Stimulated activated naive B cell treated with anti-CD40 and anti-IgM and Interleukin-4, amounts not matched to agents 10 μg/mL and 1 μg/mL and 100 μg/mL, for 72 hours (primary cell): ENCODE results near the gene NFIC.
A peak's percentile ranks its signal among the peaks of the same experiment; 100 is the strongest.

ENCODE experiments used
- ATAC-seq, 2 donors: fragments of 150-1000 bp; cut with Tn5 transposase; replicated peaks; 2 replicates each; pipeline ENCODE4 v1.10.0; 2021; ENCODE audit warnings: moderate library complexity in 1 of 2
- DNase-seq: peaks from one replicate; pipeline ENCODE4 v3.0.0; 2021
- H3K27ac Mint-ChIP-seq: one replicate; pipeline ENCODE4 v1.8.0; 2022; ENCODE audit warnings: mild to moderate bottlenecking, mixed read lengths
- H3K27me3 Mint-ChIP-seq, 2 donors: one replicate each; pipeline ENCODE4 v1.8.0; 2022; ENCODE audit warnings: mixed read lengths in 2 of 2
- H3K36me3 Mint-ChIP-seq, 2 donors: one replicate each; pipeline ENCODE4 v1.8.0; 2022; ENCODE audit warnings: mixed read lengths in 2 of 2, mild to moderate bottlenecking in 1 of 2
- H3K4me1 Mint-ChIP-seq, 2 donors: one replicate each; pipeline ENCODE4 v1.8.0; 2022; ENCODE audit warnings: mixed read lengths in 2 of 2, mild to moderate bottlenecking in 1 of 2
- H3K4me3 Mint-ChIP-seq, 2 donors: one replicate each; pipeline ENCODE4 v1.8.0; 2022; ENCODE audit warnings: mild to moderate bottlenecking in 2 of 2, mixed read lengths in 2 of 2, moderate library complexity in 1 of 2
- H3K9me3 Mint-ChIP-seq, 2 donors: one replicate each; pipeline ENCODE4 v1.8.0; 2022; ENCODE audit warnings: mixed read lengths in 2 of 2, mild to moderate bottlenecking in 1 of 2

Gene NFIC

GRCh38 chr19:3478409-3479176, 112.2 kb downstream of the NFIC start:
- H3K27ac Mint-ChIP-seq = no peak overlapping the region
- H3K27me3 Mint-ChIP-seq = peaks cover 15 to 25% of the 10 kb centered on the region in 2 donors
- peak overlapping the region; percentile 62 to 65 for H3K4me3 Mint-ChIP-seq
- DNase-seq (no peak), ATAC-seq (peak in 1 of 2 donors; percentile 19)
- H3K4me1 Mint-ChIP-seq = peaks cover 17 to 24% of the 10 kb centered on the region in 2 donors
- peaks cover 2 to 4% of the 10 kb centered on the region in 2 donors for H3K9me3 Mint-ChIP-seq
- H3K36me3 Mint-ChIP-seq = no peaks in the 10 kb centered on the region

DNA sequence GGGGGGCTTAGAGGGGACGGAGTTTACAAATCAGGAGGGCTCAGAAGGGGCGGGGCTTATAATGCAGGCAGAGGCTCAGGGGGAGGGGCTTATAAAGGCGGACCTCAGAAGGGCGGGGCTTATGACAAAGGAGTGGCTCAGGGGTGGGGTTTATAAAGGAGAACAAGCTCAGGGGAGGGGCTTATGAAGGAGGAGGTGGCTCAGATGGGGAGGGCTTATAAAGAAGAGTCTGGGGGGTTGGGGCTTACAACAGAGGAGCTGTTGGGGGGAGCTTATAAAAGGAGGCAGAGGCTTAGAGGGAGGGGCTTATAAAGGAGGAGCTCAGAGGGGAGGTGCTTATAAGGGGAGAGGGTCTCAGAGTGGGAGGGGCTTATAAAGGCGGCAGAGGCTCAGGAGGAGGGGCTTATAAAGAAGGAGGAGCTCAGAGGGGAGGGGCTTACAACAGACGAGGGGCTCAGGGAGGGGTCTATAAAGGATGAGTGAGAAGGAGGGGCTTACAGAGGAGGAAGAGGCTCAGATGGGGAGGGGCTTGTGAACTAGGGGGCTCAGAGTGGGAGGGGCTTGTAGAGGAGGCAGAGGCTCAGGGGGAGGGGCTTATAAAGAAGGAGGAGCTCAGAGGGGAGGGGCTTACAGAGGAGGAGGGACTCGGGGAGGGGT, 112.9 kb downstream of the NFIC start:
- peaks cover 17 to 24% of the 10 kb centered on the region in 2 donors for H3K4me1 Mint-ChIP-seq
- H3K9me3 Mint-ChIP-seq = peaks cover 2 to 4% of the 10 kb centered on the region in 2 donors
- peaks cover 15 to 22% of the 10 kb centered on the region in 2 donors for H3K27me3 Mint-ChIP-seq
- peak; percentile 35 for DNase-seq
- peak overlapping the region in 1 of 2 donors; percentile 62 for H3K4me3 Mint-ChIP-seq
- H3K36me3 Mint-ChIP-seq = no peaks in the 10 kb centered on the region
- ATAC-seq = peak; percentile 67 to 74
- no peak overlapping the region for H3K27ac Mint-ChIP-seq

DNA sequence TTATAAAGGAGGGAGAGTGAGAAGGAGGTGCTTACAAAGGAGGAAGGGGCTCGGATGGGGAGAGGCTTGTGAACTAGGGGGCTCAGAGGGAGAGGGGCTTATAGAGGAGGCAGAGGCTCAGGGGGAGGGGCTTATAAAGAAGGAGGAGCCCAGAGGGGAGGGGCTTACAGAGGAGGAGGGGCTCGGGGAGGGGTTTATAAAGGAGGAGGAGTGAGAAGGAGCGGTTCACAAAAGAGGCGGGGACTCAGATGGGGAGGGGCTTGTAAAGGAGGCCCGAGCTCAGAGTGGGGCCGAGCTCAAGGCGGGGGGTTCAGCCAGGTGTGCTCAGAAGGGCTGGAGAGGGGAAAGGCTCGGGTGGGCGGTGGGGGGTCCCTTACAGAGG, 113.4 kb downstream of the NFIC start:
- H3K9me3 Mint-ChIP-seq = peaks cover 2 to 4% of the 10 kb centered on the region in 2 donors
- H3K4me3 Mint-ChIP-seq = no peak overlapping the region
- peak in 1 of 2 donors; percentile 43 for ATAC-seq
- DNase-seq = no peak
- no peaks in the 10 kb centered on the region for H3K36me3 Mint-ChIP-seq
- H3K27ac Mint-ChIP-seq = no peak overlapping the region
- peaks cover 15 to 22% of the 10 kb centered on the region in 2 donors for H3K27me3 Mint-ChIP-seq
- H3K4me1 Mint-ChIP-seq = peaks cover 17 to 24% of the 10 kb centered on the region in 2 donors

DNA sequence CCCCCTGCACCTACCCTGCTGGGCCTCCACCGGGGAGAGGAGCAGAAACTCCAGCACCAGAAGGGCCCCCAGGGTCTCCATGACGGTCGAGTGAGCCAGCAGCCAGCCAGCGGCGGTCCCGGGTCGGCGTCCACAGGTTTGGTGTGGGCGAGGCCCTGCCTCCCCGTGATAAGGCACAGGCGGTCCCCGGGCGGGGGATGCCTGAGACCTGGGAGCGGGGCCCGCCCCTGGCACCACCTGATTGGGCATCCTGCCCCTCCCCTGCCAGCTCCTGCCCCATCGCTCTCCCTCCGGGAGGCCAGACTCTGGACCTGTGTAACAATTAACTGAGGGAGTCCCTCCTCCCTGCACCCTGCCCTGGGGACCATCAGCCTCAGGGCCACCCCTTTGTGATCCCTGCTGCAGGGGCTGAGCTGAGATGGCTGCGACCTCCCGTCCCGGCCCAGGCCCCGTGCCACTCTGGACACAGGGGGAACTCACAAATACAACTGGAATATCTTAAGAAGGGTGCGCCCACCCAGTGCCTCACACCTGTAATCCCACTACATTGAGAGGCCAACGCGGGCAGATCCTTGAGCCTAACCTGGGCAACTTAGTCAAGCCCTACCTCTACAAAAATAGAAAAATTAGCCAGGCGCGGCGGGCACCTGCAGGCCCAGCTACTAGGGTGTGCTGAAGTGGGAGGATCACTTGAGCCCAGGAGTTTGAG, 114.2 kb downstream of the NFIC start, which contains the start of gene SMIM24:
Gene SMIM24 (minus strand): TSS at position 143 of the 709 bp plus-strand sequence. CDS start 62 bp downstream, at position 81.
- peaks cover 15 to 22% of the 10 kb centered on the region in 2 donors for H3K27me3 Mint-ChIP-seq
- DNase-seq (no peak), ATAC-seq (no peak)
- peak within 1 kb of the TSS; percentile 31 to 40 for H3K4me3 Mint-ChIP-seq
- H3K4me1 Mint-ChIP-seq = peaks cover 17 to 24% of the 10 kb centered on the region in 2 donors
- no peaks in the 10 kb centered on the region for H3K36me3 Mint-ChIP-seq
- no peak within 1 kb of the TSS for H3K27ac Mint-ChIP-seq
- peaks cover 2 to 4% of the 10 kb centered on the region in 2 donors for H3K9me3 Mint-ChIP-seq

GRCh38 chr19:3481241-3482090, 115.1 kb downstream of the NFIC start:
- Mint-ChIP-seq H3K4me3 (no peak overlapping the region), H3K9me3 (peaks cover 2 to 4% of the 10 kb centered on the region in 2 donors), H3K36me3 (no peaks in the 10 kb centered on the region), H3K4me1 (peaks cover 17 to 24% of the 10 kb centered on the region in 2 donors), H3K27ac (no peak overlapping the region), H3K27me3 (peaks cover 15 to 22% of the 10 kb centered on the region in 2 donors)
- DNase-seq (no peak), ATAC-seq (no peak)

DNA sequence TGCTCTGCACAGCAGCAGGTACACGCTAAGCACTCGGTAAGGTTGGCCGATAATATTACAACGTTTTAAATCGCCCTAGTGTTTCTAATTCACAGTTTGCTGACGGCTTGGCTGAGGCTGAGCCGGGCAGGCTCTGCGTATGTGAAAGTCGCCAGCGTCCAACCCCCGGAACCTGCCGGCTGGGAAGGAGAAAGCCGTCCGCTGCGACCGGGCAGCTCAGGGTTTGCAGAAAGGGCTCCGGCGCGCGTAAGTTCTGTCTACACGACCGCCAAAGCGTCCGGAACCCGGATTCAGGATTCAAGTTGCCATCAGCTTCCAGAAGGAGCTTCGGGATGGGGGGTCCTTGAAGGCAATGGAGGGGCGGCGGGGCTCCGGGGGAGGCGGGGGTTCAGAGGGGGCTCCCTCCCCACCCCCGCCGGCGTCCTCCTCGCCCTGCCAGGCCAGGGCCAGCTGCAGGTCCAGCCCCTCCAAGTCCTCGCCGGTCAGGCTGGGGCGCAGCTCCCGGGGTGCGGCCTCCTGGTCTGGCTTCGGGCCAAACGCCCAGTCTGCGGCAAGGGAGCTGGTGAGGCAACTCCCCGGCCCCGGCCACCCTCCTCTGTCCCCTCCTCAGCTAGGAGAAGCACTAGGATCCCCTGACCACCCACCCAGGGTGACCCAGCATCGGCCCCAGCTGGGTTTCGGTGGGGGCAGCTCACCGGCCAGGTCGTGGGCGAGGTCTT, 116.3 kb downstream of the NFIC start:
- Mint-ChIP-seq H3K36me3 (peaks cover 6 to 9% of the 10 kb centered on the region in 2 donors), H3K27me3 (peaks cover 15 to 16% of the 10 kb centered on the region in 2 donors), H3K4me1 (peaks cover 17 to 24% of the 10 kb centered on the region in 2 donors), H3K27ac (no peak overlapping the region), H3K9me3 (peaks cover 2 to 4% of the 10 kb centered on the region in 2 donors), H3K4me3 (no peak overlapping the region)
- DNase-seq (no peak), ATAC-seq (no peak)

- no peak within 1 kb of the TSS for H3K27ac Mint-ChIP-seq
- peaks cover 2 to 4% of the 10 kb centered on the region in 2 donors for H3K9me3 Mint-ChIP-seq
- peaks cover 10% of the 10 kb centered on the region in 2 donors for H3K27me3 Mint-ChIP-seq
- ATAC-seq = no peak
- no peak within 1 kb of the TSS for H3K4me3 Mint-ChIP-seq
- H3K4me1 Mint-ChIP-seq = peaks cover 14 to 19% of the 10 kb centered on the region in 2 donors
- peaks cover 10 to 12% of the 10 kb centered on the region in 2 donors for H3K36me3 Mint-ChIP-seq
- no peak for DNase-seq
Measured at GRCh38 chr19:3483226-3483628, 116.8 kb downstream of the NFIC start, which contains the start of gene SMIM44. Gene SMIM44, minus strand, starts transcription at chr19:3483441. Its CDS starts 38 bp downstream, at chr19:3483403.

DNA sequence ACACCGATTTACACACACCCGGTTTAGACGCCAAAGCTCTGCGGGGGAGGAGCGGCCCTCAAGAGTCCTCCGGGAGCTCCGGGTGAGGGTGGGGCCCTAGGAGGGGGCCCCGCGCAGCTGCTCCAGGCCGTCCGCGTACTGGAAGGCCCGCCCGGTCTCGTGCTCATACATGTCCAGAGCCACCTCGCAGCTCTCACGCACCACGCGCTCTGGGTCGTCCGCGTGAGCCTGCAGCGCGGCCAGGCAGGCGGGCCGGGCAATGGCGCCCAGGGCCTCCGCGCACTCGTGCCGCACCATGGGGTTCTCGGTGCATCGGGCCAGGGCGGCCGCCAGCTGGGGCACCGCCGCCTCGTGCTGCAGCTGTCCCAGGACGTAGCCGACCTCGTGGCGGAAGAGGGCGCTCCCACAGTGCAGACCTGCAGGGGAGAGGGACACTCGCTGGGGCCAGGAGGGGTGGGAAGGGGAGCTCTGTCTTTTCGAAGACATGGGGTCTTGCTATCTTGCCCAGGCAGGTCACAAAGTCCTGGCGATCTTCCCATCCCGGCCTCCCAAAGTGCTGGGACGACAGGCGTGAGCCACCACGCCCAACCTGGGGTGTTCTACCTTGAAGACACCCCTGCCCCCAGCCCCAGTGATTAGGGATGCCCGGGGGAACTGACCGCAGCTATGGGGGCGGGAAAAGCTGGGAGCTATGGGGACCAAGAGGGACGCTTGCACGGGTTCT, 125.2 kb downstream of the NFIC start:
- H3K27me3 Mint-ChIP-seq = no peaks in the 10 kb centered on the region
- H3K4me1 Mint-ChIP-seq = no peaks in the 10 kb centered on the region
- no peaks in the 10 kb centered on the region for H3K9me3 Mint-ChIP-seq
- no peak overlapping the region for H3K27ac Mint-ChIP-seq
- DNase-seq (no peak), ATAC-seq (no peak)
- H3K4me3 Mint-ChIP-seq = no peak overlapping the region
- H3K36me3 Mint-ChIP-seq = peaks cover 46 to 55% of the 10 kb centered on the region in 2 donors

DNA sequence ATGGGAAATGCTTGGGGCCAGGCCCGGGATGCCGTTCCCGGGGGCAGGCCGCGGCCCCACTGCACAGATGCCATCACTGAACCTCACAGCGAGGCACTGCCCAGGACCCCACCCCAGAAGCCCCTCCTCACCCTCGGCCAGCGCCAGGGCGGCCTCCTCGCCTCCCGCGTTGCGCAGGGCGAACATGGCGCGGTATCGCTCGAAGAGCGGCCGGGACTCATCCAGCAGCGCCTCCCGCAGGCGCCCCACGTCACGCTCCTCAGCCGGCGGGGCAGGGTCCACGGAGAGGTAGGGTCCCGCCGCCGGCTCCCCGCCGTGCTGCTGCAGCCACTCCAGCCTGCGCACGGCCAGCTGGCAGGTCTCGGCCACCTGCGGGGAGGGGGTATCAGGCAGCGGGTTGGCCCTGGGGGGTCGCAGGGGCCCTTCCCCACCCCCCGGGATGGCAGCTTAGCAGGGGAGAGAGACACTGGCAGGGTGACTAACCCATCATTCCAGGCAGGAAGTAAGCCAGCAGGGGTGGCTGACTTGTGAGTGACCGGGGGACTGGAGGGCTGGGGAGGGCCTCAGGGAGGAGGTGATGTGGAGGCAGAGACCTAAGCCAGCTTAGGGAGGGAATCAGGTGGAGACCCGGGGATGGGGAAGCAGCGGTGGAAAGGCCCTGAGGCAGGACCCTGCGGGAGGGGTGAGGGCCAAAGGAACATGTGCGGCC, 125.9 kb downstream of the NFIC start:
- ATAC-seq (no peak), DNase-seq (no peak)
- H3K36me3 Mint-ChIP-seq = peaks cover 45 to 51% of the 10 kb centered on the region in 2 donors
- H3K9me3 Mint-ChIP-seq = no peaks in the 10 kb centered on the region
- no peaks in the 10 kb centered on the region for H3K27me3 Mint-ChIP-seq
- no peaks in the 10 kb centered on the region for H3K4me1 Mint-ChIP-seq
- no peak overlapping the region for H3K4me3 Mint-ChIP-seq
- H3K27ac Mint-ChIP-seq = no peak overlapping the region

GRCh38 chr19:3492919-3493318, 126.5 kb downstream of the NFIC start:
- Mint-ChIP-seq H3K27me3 (no peaks in the 10 kb centered on the region), H3K9me3 (no peaks in the 10 kb centered on the region), H3K27ac (no peak overlapping the region), H3K4me1 (peaks cover under 1 to 3% of the 10 kb centered on the region in 2 donors), H3K4me3 (no peak overlapping the region), H3K36me3 (peaks cover 46 to 48% of the 10 kb centered on the region in 2 donors)
- DNase-seq (no peak), ATAC-seq (no peak)

- DNase-seq = no peak
- no peak for ATAC-seq
- H3K27ac Mint-ChIP-seq = no peak overlapping the region
- no peaks in the 10 kb centered on the region for H3K27me3 Mint-ChIP-seq
- no peak overlapping the region for H3K4me3 Mint-ChIP-seq
- H3K36me3 Mint-ChIP-seq = peaks cover 43% of the 10 kb centered on the region in 2 donors
- H3K9me3 Mint-ChIP-seq = no peaks in the 10 kb centered on the region
- H3K4me1 Mint-ChIP-seq = peaks cover 3 to 8% of the 10 kb centered on the region in 2 donors
Measured at GRCh38 chr19:3493651-3494050, 127.3 kb downstream of the NFIC start.

DNA sequence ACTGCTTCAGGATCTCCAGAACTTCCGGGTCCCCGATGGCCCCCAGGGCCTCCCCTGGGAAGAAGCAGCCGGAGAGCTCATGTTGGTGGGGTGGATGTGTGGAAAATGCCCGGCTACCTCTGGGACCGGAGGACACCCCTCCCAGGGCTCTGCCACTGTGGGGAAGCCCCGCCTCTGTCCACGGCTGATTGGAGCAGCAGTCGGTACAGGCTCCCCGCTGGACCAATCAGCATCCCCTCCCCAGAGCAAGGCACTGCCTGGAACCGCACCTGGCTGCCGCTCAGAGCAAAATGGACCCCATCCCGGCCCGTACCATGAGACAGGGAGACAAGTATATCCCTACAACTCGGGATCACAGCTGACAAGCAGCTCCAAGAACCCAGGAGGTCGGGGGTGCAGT, 127.7 kb downstream of the NFIC start:
- Mint-ChIP-seq H3K4me1 (peaks cover 5 to 12% of the 10 kb centered on the region in 2 donors), H3K4me3 (no peak overlapping the region), H3K27me3 (no peaks in the 10 kb centered on the region), H3K27ac (peak overlapping the region; percentile 14), H3K9me3 (no peaks in the 10 kb centered on the region), H3K36me3 (peaks cover 39 to 44% of the 10 kb centered on the region in 2 donors)
- no peak for DNase-seq
- ATAC-seq = peak; percentile 55 to 64
